Stimulated activated CD8-positive, alpha-beta memory T cell treated with anti-CD3 and anti-CD28 coated beads, Interleukin-7, amount 100 ng/mL, for 48 hours (primary cell): ENCODE results near the gene KLF6.

Experiments used
- DNase-seq, 2 donors: peaks; one replicate each; pipeline ENCODE4 v3.0.0-alpha.2; 2020; ENCODE audit warnings: low read depth in 1 of 2; ENCODE audit errors: extremely low read depth in 1 of 2

KLF6 gene

GRCh38 chr10:3775696-3776551 lies 9.1 kb downstream of the KLF6 start:
- DNase-seq, result no peak

- DNase-seq, result no peak
Observed at GRCh38 chr10:3774814-3775695, 10.0 kb downstream of the KLF6 start.

- DNase-seq, result no peak
Observed at GRCh38 chr10:3774018-3774813, 10.8 kb downstream of the KLF6 start.

- no peak for DNase-seq
Observed at GRCh38 chr10:3773460-3774017, 11.5 kb downstream of the KLF6 start.

- DNase-seq, result no peak
Observed at GRCh38 chr10:3772361-3773171, 12.4 kb downstream of the KLF6 start.

DNA sequence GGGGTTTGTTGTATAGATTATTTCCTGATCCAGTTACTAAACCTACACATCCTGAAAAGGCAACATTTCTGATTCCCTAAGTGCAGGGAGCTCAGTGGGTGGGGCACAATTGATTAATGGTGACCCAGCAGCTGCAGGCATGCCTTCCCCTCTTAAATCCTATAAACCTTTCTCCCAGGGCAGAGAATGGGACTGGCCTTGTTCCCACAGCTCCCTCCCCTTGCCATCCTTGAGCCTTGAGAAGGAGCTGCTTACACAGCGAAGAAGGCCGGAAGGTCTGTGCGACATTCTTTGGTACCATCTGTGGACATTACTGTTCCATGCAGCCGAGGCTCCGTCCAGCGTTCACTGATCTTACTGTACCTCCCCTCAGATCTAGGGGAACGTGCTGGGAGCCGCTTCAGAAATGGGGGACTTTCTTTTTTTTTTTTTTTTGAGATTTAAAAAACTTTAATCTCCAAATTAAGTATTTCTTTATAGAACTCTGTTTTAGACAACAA lies 14.3 kb downstream of the KLF6 start:
- no peak for DNase-seq

DNA sequence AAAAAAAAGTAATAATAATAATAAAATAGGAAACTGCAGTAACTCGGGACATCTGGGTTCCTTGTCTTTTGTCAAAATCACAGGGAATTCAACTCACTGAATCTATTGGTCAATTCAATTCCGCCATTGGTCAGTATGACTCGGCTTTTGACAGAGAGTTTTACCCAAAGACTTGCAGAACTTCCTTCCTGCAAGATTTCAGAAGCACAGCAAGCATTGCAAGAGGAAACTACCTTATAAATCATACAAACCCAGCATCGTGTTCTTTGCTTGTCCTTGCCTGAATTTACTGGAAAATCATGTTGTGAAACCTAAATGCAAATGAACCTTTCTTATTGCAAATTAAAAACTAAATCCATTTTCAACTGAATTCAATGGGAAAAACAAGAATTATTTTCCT lies 15.5 kb downstream of the KLF6 start:
- no peak for DNase-seq

DNA sequence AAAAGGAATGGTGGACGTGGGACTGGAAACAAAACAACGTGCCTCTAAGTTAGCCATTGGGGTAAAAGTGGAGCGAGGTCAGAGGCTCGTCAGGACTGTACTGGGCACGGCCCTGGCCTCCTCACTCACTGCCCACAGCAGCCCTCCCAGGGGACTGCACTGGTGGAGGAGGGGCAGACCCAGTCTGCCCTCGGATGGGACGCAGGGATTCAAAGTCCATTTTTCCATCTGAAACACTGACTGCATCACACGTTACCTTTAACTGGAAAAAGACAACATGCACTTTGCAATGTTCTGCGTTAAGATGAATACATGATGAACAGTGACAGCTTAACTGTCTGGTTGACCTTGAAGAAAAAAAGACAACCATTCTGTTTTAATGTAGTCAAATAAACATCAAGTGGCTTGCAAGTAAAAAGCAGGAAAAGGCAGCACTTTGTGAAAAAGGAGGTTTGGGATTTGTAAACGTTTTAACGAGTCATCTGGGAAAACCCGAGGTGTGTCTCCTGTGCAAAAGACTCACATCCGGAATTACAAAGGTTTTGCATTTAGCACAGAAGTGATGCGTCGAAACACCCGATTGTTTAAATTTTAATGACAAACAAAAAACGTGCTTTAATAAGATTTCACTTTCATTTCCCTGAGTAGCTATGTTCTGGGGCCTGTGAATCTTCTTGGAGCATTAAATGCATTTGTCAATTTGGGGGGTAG lies 18.8 kb downstream of the KLF6 start:
- no peak for DNase-seq

DNA sequence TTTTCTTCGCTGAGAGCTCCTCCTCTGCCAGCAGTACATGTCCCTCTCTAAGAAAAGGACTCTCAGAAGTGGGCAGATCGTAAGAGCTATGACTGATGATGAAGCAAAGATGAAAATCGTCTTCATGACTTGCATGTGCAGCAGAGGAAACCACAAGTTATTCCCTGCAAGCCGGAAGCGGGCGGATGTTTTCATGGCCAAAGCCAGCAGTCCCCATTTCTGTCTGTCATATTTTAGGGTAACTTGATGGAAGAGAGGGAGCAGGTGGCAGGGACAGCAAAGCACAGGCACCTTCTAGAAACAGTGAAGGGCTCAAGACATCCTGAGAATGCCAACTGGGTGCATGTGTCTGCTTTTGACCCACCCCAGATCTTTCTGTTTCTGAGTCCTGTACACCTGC lies 19.9 kb downstream of the KLF6 start:
- DNase-seq, result no peak

- DNase-seq, result no peak
Observed at GRCh38 chr10:3764626-3765112, 20.3 kb downstream of the KLF6 start.

- no peak for DNase-seq
Observed at GRCh38 chr10:3763852-3764625, 21.0 kb downstream of the KLF6 start.

- no peak for DNase-seq
Observed at GRCh38 chr10:3763035-3763456, 22.0 kb downstream of the KLF6 start.

DNA sequence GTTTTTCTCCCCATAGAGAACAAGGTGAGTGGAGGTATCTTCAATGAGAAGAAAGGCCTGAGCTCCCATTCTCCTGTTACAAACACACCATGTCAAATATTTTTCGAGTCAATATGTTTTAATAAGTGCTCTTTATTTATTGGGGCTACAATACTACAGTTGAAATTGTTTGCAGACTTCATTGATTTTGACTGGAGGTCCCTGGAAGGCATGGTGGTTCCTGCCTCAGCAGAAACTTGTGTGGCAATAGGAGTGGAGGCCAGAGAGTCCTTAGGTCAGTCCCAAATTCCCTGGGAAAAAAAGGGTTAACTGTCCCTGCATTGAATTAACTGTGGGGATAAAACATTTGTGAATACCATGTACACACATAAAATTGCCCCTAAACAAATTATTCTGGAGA lies 22.7 kb downstream of the KLF6 start:
- DNase-seq, result no peak

DNA sequence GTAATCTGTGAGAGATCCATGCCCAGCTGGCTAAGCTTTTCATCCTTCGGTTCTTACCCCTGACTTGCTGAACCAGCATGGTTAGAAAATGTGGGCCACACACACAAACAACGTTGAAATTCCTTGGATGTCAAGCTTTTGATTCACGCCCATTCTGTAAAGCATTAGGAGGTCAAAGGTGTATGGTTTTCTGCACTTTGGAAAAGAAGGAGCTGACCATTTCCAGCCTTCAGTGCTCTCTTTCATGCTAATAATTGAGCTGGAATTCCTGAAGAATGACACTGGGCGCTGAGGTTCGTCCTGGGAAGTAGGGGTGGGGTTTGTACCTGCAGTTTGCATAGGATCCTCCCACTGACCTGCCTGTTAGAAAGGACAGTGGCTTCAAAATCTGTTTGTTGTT lies 23.1 kb downstream of the KLF6 start:
- no peak for DNase-seq

- DNase-seq, result no peak
Observed at GRCh38 chr10:3761021-3761686, 23.9 kb downstream of the KLF6 start.

DNA sequence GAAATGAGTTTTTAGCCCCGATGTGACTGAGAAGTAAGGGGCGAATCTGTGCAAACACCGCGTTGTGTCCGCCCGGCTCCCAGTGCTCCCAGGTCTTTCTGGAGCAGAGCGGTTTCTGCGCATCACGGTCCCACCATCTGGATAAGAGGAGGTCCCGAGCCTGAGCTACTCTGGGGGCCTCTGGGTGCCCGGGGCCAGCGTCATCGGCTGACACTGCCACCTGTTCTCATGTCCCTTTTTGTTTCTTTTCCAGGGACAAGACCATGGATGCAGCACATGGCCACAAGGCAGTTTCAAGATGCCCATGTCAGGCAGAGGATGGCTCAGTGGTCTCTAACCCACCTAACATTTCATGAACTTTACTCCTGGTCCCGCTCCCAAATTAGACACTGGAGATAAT lies 24.9 kb downstream of the KLF6 start:
- DNase-seq, result no peak

DNA sequence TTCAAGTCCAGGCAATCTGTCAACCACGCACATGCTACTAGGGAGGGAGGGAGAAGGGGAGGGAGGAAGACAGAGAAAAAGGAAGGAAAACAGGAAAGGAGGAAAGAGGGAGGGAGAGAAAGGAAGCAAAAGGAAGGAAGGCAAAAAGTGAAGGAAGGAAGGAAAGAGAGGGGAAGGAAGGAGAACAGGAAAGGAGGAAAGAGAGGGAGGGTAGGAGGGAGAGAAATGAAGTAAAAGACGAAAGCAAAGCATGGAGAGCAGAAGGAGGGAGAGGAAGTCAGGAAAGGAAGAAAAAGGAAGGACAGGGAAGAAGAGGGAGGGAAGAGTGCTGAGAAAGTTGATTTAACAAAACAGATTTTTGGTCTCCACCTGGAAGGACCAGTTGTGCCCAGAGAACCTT lies 25.6 kb downstream of the KLF6 start:
- no peak for DNase-seq

GRCh38 chr10:3758491-3758970 lies 26.5 kb downstream of the KLF6 start:
- no peak for DNase-seq
